Adrenal gland (tissue), 12 donors: ENCODE measurements around the gene CNDP1. TPM values are rescaled to one million over a fixed set of nuclear protein-coding genes. Genes with fewer than 3 reads are reported as not detected.
A peak's percentile ranks its signal among the peaks of the same experiment; 100 is the strongest.

Source experiments
- DNase-seq, 7 donors: peaks; one replicate each; pipeline ENCODE4 v3.0.0-alpha.2; 2019 to 2020
- H3K27ac ChIP-seq, 5 donors: fragments of 200-600 bp; sonication (generic) in 4 of 5; 1 replicate in 3 of 5; 2 replicates in 2 of 5; pipeline versions ENCODE4 v1.5.1 to v1.8.0; 2016 to 2020; ENCODE audit warnings: mild to moderate bottlenecking in 1 of 5
- H3K27me3 ChIP-seq: fragments of 200-600 bp; 2 replicates; pipeline ENCODE4 v1.8.0; 2021
- H3K36me3 ChIP-seq, 2 donors: fragments of 200-600 bp; replicated peaks in 1 of 2; 1 replicate in 1 of 2; 2 replicates in 1 of 2; pipeline versions ENCODE4 v1.5.1 to v1.8.0; 2018 to 2022
- H3K4me1 ChIP-seq, 2 donors: fragments of 200-600 bp; replicated peaks in 1 of 2; 1 replicate in 1 of 2; 2 replicates in 1 of 2; pipeline versions ENCODE4 v1.5.1 to v1.8.0; 2018 to 2021
- H3K4me3 ChIP-seq, 4 donors: fragments of 200-600 bp; sonication (generic) in 3 of 4; one replicate each; pipeline ENCODE4 v1.5.1; 2016 to 2018
- H3K9me3 ChIP-seq, 3 donors: fragments of 200-600 bp; sonication (generic) in 1 of 3; replicated peaks in 1 of 3; 1 replicate in 2 of 3; 2 replicates in 1 of 3; pipeline versions ENCODE4 v1.5.1 to v1.8.0; 2016 to 2021
- CTCF ChIP-seq, 6 experiments: fragments of 450-650 bp in 4 of 6; fragments of 200-600 bp in 2 of 6; sonication (generic) in 1 of 6; IDR thresholded peaks; 1 replicate in 5 of 6; 2 replicates in 1 of 6; pipeline versions ENCODE4 v1.5.1 to v1.8.0; 2016 to 2021; ENCODE audit warnings: antibody characterized with exemption in 6 of 6, mild to moderate bottlenecking in 2 of 6, moderate library complexity in 1 of 6
- POLR2A ChIP-seq, 2 donors: fragments of 450-650 bp; IDR thresholded peaks; one replicate each; pipeline ENCODE4 v1.6.1; 2017; ENCODE audit warnings: antibody characterized with exemption in 2 of 2, mild to moderate bottlenecking in 2 of 2, moderate library complexity in 1 of 2
- WGBS, 4 donors: extraction: QIAGEN DNeasy Blood & Tissue Kit in 2 of 4; methylation state at CpG; one replicate each; pipeline versions ENCODE4 v1.1.5 to v1.1.7; 2013 to 2017; 5-methylcytosine and 5-hydroxymethylcytosine counted together
- intact Hi-C, 2 donors: fragments of 100-400 bp; cut with DNase I; formaldehyde crosslinking; loops; one replicate each; pipeline versions ENCODE4 v1.14.1 to v1.15.0; 2022 to 2023
- polyA plus RNA-seq, 3 donors: library from polyadenylated mRNA; stranded (reverse); fragments of 200-250 nt in 2 of 3; fragments of 350-450 nt in 1 of 3; fragmentation: Illumina TruSeq in 1 of 3; extraction: RNeasy Lipid Tissue Mini Kit (QIAGEN cat#74804) in 1 of 3; gene quantifications; one replicate each; pipeline ENCODE4 v1.2.3, GENCODE V29; 2013 to 2014
- total RNA-seq, 9 donors: library from RNA; depleted of rRNA in 4 of 9; stranded (reverse); fragments of >200 nt in 4 of 9; fragments of 120-200 nt in 1 of 9; fragmentation: NEBNext Ultra II Directional in 1 of 9; extraction: Animal tissue kit (Norgen Biotek cat#: 25700) in 1 of 9; gene quantifications; one replicate each; pipeline versions ENCODE4 v1.1.0 to v1.2.4, GENCODE V29; 2013 to 2023
- donor health status: healthy with polysubstance abuse.
- donor health status: Bipolar disorder and iron deficiency.
- donor health status: DM: yes; HTN: yes; CAD: no.
- donor health status: DM: no; HTN: no; CAD: no.
- donor health status: DM: no; HTN: no; CAD: no.
- donor health status: DM: yes; HTN: yes; CAD: no.

Gene CNDP1
- total and polyA plus RNA-seq, 12 donors: 0.16 to 0.27 TPM; not detected in 10

- Histone ChIP-seq H3K4me3 (peak overlapping the region; percentile 83 to 96 (median 94)), H3K27ac (peak overlapping the region; percentile 92 to 100 (median 98)), H3K9me3 (no peaks in the 10 kb centered on the region), H3K27me3 (no peaks in the 10 kb centered on the region), H3K36me3 (no peaks in the 10 kb centered on the region), H3K4me1 (peaks cover 16 to 30% of the 10 kb centered on the region in 2 donors)
- peak; percentile 56 to 80 (median 71) for DNase-seq
- 1 to 2% (median 2%) methylated on average over 19 to 41 of the region's 41 CpGs for WGBS, 4 donors
- intact Hi-C loops: loop anchor here in 1 of 2 donors (10.0 kb wide), 1 partner anchor 102 kb away; the partner anchor contains the start of gene CNDP2
- TF ChIP-seq CTCF (IDR thresholded peaks at IDR 0.05): no peak
- no peak for TF ChIP-seq POLR2A (IDR thresholded peaks at IDR 0.05)
Measured at GRCh38 chr18:74597034-74597661, 62.8 kb downstream of the CNDP1 start.

GRCh38 chr18:74597662-74598349, 63.5 kb downstream of the CNDP1 start, which contains the start of gene ZNF407:
TSS of gene ZNF407 (plus strand) at chr18:74597870. CDS start at chr18:74631020, 33,150 bp downstream.
- WGBS, 4 donors: 0 to 3% (median 1%) methylated on average over 17 to 64 of the region's 64 CpGs
- Histone ChIP-seq H3K36me3 (no peaks in the 10 kb centered on the region), H3K4me3 (peak within 1 kb of the TSS; percentile 83 to 96 (median 94)), H3K27me3 (no peaks in the 10 kb centered on the region), H3K9me3 (no peaks in the 10 kb centered on the region), H3K27ac (peak within 1 kb of the TSS; percentile 92 to 100 (median 98)), H3K4me1 (peaks cover 16 to 30% of the 10 kb centered on the region in 2 donors)
- intact Hi-C loops: loop anchor here in 1 of 2 donors (10.0 kb wide), 1 partner anchor 103 kb away; the partner anchor contains the start of gene CNDP2
- DNase-seq: peak; percentile 87 to 93 (median 90)
- TF ChIP-seq CTCF (IDR thresholded peaks at IDR 0.05) (no peak), POLR2A (IDR thresholded peaks at IDR 0.05) (peak; percentile 73 to 78)

- Histone ChIP-seq H3K4me1 (peaks cover 16 to 30% of the 10 kb centered on the region in 2 donors), H3K27me3 (no peaks in the 10 kb centered on the region), H3K4me3 (peak overlapping the region; percentile 60 to 96 (median 88)), H3K27ac (peak overlapping the region in 4 of 5 donors; percentile 92 to 100 (median 98)), H3K9me3 (no peaks in the 10 kb centered on the region), H3K36me3 (no peaks in the 10 kb centered on the region)
- intact Hi-C loops: loop anchor here in 1 of 2 donors (10.0 kb wide), 1 partner anchor 104 kb away; the partner anchor contains the start of gene CNDP2
- 0 to 1% (median 0%) methylated on average over 8 to 44 of the region's 44 CpGs for WGBS, 4 donors
- peak; percentile 46 to 72 (median 61) for DNase-seq
- TF ChIP-seq CTCF (IDR thresholded peaks at IDR 0.05): peak in 1 of 6 experiments; percentile 8
- TF ChIP-seq POLR2A (IDR thresholded peaks at IDR 0.05): peak in 1 of 2 donors; percentile 27
Measured at GRCh38 chr18:74598350-74599001, 64.2 kb downstream of the CNDP1 start.

GRCh38 chr18:74604361-74604760, 70.1 kb downstream of the CNDP1 start:
- DNase-seq: no peak
- H3K9me3 ChIP-seq: no peaks in the 10 kb centered on the region
- no peaks in the 10 kb centered on the region for H3K36me3 ChIP-seq
- H3K4me3 ChIP-seq: no peak overlapping the region
- no peak overlapping the region for H3K27ac ChIP-seq
- peaks cover under 1 to 2% of the 10 kb centered on the region in 2 donors for H3K4me1 ChIP-seq
- intact Hi-C loops: no loop called here
- no peaks in the 10 kb centered on the region for H3K27me3 ChIP-seq
- TF ChIP-seq CTCF (IDR thresholded peaks at IDR 0.05) (no peak), POLR2A (IDR thresholded peaks at IDR 0.05) (no peak)
